GM18505 (cell line): Measurements from ENCODE around the gene LRCH1.
A peak's percentile ranks its signal among the peaks of the same experiment; 100 is the strongest.

Experiments used
- ATAC-seq: cut with Tn5 transposase; IDR thresholded peaks from one replicate; pipeline ENCODE4 v1.9.1; 2021; ENCODE audit not compliant: unreplicated experiment
- POLR2A ChIP-seq: IDR thresholded peaks from 4 replicates; pipeline ENCODE4 v1.6.1; 2011; ENCODE audit warnings: borderline replicate concordance; ENCODE audit not compliant: insufficient read depth, insufficient read length; ENCODE audit errors: extremely low read depth

LRCH1 gene

DNA sequence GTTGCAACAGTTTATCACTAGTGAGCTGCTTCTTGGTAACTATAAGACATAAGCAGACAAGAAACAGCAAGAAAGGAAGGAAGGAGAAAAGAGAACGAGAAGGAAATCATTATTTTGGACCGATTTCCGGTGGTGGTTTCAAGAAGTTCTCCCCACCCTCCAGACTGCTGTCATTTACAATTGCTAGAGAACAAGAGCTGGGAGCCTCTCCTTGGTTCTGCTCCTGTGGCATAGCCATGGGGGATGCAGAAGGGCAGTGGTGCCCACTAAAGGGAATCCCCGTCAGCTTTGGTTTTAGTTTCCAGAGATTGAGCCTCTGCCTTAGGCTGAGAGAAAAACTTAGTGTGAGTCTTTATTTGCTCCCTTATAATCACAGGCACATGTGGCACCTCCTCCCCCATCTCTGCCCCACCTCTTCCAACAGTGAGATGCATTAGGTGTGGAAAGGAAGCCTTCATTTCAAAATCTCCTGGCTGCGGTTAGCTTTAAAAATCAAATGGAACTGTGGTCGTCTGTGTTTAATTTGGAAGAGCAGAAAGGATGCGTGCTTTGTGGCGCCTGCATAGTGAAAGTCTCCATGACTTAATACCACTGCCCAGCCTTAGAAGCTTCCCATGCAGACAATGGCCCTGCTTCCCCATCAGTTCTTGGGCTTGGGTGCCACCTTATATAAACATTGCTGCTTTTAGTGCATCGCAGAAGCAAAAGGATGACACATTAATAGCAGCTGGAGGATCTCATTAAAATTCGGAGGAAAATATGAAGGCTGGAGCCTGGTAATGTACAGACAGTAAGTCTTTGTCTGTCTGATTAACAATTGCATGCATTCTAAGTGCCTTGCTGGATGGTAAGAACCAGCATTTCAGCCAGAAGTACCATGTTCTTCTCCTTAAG is 25.0 kb downstream of the LRCH1 start:
- TF ChIP-seq POLR2A, result no peak

GRCh38 chr13:46578590-46578975 is 25.6 kb downstream of the LRCH1 start:
- peak; percentile 25 for TF ChIP-seq POLR2A
- ATAC-seq, result no peak

More for the DNA sequence above, 25.0 kb downstream of the LRCH1 start:
- no peak for ATAC-seq

GRCh38 chr13:46580362-46580839 is 27.4 kb downstream of the LRCH1 start:
- no peak for TF ChIP-seq POLR2A
- ATAC-seq, result no peak

GRCh38 chr13:46582190-46582589 is 29.2 kb downstream of the LRCH1 start:
- ATAC-seq, result no peak
- TF ChIP-seq POLR2A, result no peak

- no peak for TF ChIP-seq POLR2A
- no peak for ATAC-seq
These were observed 34.0 kb downstream of the LRCH1 start for GRCh38 chr13:46586751-46587514.

DNA sequence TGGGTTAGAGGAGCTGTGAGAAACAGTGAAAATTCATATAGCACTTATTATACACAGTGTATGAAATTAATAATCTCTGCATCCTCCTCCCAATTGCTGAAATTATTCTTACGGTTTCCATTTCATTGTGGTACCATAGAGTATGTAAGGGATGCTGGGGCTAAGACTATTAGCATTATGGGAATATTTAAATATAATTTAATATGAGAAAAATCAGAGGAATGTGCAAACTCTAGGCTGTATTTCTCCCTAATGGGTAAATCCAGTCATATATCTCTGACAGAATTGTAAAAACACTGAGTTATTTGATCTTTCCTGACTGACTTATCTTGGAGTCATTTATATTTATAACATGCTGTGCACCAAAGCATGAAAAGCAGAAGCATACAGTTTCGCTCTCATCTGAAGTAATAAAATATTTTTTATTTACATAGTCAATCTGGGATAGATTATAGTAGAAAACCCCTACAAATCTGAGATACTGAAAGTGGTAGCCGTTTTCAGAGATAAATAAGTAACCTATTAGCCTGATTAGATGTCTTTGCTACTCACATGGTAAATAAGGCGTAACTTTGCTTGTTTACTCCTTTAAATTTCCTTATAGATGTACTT is 34.9 kb downstream of the LRCH1 start:
- TF ChIP-seq POLR2A, result no peak
- no peak for ATAC-seq

GRCh38 chr13:46592385-46592784 is 39.4 kb downstream of the LRCH1 start:
- ATAC-seq, result no peak
- no peak for TF ChIP-seq POLR2A

- peak; percentile 34 for ATAC-seq
These were observed 40.4 kb downstream of the LRCH1 start for GRCh38 chr13:46593398-46593797.

DNA sequence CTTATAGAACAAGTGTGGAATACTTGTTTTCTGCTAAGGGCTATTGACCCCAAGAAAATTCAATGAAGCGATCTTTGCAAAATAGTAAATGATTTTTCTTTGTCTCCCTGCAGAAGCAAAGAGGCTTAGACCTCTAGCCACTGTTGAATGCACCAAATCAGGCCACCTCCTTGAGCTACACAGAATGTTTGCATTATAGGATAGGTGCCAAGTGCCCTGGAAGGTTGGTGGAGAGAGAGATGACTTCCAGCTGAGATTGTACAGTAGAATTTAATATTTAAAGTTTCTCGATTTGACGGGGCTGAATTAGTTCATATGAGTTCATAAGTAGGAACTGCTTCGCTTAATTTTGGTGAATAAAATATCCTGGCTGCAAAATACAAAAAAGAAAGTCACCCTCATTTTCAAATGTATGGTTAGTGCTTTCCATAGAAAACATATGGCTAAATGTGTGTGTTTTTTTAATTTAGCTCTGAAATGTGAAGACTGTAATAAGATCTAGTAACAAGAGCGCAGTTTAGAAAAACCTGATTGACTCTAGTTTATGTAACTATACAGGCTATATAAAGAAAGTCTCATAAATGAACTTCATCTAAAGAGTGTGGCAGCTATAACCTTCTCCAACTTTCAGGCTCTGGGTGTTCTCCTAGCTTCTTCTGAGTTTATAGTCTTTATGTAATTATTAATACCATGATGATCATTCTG is 41.6 kb downstream of the LRCH1 start:
- no peak for ATAC-seq
- TF ChIP-seq POLR2A, result no peak

More at GRCh38 chr13:46593398-46593797, 40.4 kb downstream of the LRCH1 start:
- no peak for TF ChIP-seq POLR2A

DNA sequence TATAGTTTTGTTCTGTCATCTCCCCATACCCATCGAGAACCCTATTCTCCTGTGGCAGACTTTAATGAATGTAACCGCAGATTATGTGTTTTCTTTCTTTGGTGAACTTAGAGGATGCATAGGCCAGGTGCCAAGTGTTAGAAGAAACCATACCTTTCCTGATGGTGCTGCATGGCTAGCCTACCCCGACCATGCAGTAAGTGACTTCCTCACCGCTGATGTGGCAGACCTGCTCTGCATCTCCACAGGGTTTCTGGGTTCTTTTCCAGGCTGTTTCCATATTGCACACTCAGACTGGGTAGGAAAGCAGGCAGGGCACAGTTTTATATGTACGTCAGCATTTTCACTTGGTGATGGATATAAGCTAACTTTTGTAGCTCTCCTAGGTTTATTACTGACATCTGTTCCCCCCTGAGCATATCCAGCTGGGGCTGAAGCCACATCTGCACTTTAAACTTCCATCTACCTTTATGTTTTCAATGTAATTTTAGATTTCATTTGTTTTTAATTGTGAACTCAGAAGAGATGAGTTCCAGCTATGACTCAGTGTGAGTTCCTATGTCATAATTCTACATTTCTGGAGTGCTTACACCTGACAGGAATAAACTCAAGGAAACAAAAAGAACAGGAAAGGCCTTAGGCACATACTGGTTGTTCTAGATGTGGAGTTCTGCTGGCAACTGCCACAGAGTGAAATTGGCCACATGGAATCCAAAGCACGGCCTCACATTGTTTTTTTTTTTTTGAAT is 42.3 kb downstream of the LRCH1 start:
- ATAC-seq, result no peak
- no peak for TF ChIP-seq POLR2A

- ATAC-seq, result no peak
- no peak for TF ChIP-seq POLR2A
These were observed 42.9 kb downstream of the LRCH1 start for GRCh38 chr13:46595885-46596275.

- ATAC-seq, result no peak
- no peak for TF ChIP-seq POLR2A
These were observed 43.5 kb downstream of the LRCH1 start for GRCh38 chr13:46596466-46596865.

GRCh38 chr13:46598140-46598819 is 45.3 kb downstream of the LRCH1 start:
- ATAC-seq, result no peak

More at GRCh38 chr13:46598140-46598819, 45.3 kb downstream of the LRCH1 start:
- TF ChIP-seq POLR2A, result no peak
